Measurements from ENCODE around the gene IFRD2. TPM values are rescaled to one million over a fixed set of nuclear protein-coding genes. Genes with fewer than 3 reads are reported as not detected.

IFRD2 gene
- total and polyA plus RNA-seq, 9 of the 15 experiments (the other 6 are each of a cell fraction or from before 2014, with no cell fraction given), result 30.5 to 115 (median 52.8) TPM

DNA sequence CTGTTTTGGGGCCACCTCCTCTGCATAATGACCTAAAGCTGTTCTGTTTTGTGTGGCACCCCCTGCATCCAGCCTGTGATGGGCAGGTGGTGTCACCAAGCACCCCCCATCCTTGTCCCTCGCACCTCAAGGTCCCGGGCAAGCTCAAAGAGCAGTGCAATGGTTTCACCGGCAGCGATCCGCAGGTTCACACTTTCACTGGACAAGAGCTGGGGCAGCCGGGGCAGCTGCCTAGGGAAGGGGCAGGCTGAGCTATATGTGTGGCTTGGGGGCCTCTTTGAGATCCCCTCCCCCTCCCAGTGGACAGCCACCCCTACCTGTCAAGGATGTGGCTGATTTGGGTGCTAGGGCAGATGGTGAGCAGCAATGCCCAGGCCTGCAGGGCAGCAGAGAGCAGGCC, 3.1 kb downstream of the IFRD2 start (continued):
- no peak for TF ChIP-seq TOE1 (IDR thresholded peaks at IDR 0.05; ENCODE audit: borderline replicate concordance)
- TF ChIP-seq TOE1 (CRISPR knock-in tag; IDR thresholded peaks at IDR 0.05; ENCODE audit: borderline replicate concordance, low read depth), result no peak
- TF ChIP-seq KDM5B (IDR thresholded peaks at IDR 0.05; ENCODE audit: insufficient replicate concordance, low read depth, low read length), result no peak
- TF ChIP-seq ERF (CRISPR knock-in tag; IDR thresholded peaks at IDR 0.05), result no peak

- BruUV-seq (replicated peaks), result no TSS peak
- Histone ChIP-seq H3K4me1 (replicated peaks in 1 of 2; ENCODE audit: control insufficient read depth in 2 of 2, insufficient read depth in 2 of 2, low read length in 2 of 2) (peaks cover 8 to 53% of the 10 kb centered on the region in 2 experiments; a peak in 3 of 5 replicates), H3K9me3 (replicated peaks; ENCODE audit: control insufficient read depth, insufficient read depth, low read depth, low read length) (no peaks in the 10 kb centered on the region), H3K4me3 (no peak overlapping the region), H3K79me2 (ENCODE audit: control insufficient read depth, insufficient read depth, low read length) (peaks cover 30% of the 10 kb centered on the region), H3K9ac (ENCODE audit: insufficient read depth in 1 of 2, low read depth in 2 of 2, low read length in 2 of 2) (no peak overlapping the region; a peak in 1 of 4 replicates), H4K20me1 (replicated peaks; ENCODE audit: control insufficient read depth, insufficient read depth, low read length) (no peaks in the 10 kb centered on the region), H2AFZ (ENCODE audit: low read depth, low read length) (no peak overlapping the region), H3K4me2 (ENCODE audit: insufficient read depth, low read length) (no peak overlapping the region), H3K27me3 (ENCODE audit: control insufficient read depth in 2 of 2, insufficient read depth in 2 of 2, low read length in 2 of 2) (no peaks in the 10 kb centered on the region), H3K27ac (ENCODE audit: extremely low read depth, low read depth, low read length) (no peak overlapping the region), H3K9me1 (ENCODE audit: control insufficient read depth, insufficient read depth, low read length) (no peaks in the 10 kb centered on the region), H3K36me3 (ENCODE audit: control insufficient read depth, insufficient read depth, low read length) (peaks cover 49% of the 10 kb centered on the region; the same call in 2 of the 3 replicates)
- ChIA-PET CTCF (ENCODE audit: low intra/inter-chr PET ratio) (no interaction called here), POLR2A (interaction anchor here (0.6 to 1.7 kb wide), 3 partner anchors 10 to 73 kb away, joined by 3 to 8 read pairs (median 4); partner anchors contain the start of genes HYAL3 and NAA80)
- ATAC-seq, result no peak
- no peak for FAIRE-seq
- intact Hi-C loops (cut with micrococcal nuclease), result no loop called here
- DNase-seq (ENCODE audit: extremely low read depth in 1 of 4, low spot score in 3 of 4), result no peak
- TF ChIP-seq ZNF586 (CRISPR knock-in tag; conservative IDR thresholded peaks at IDR 0.05) (no peak), POLR2G (IDR thresholded peaks at IDR 0.05; ENCODE audit: low read depth, low read length) (peak; percentile 19; the same call in 1 of the 2 replicates)
- WGBS (ENCODE audit: insufficient coverage, low coverage, missing lambda C conversion rate), result 98% methylated on average over 13 of the region's 23 CpGs
- in situ Hi-C loops (cut with MboI), result no loop called here
These were observed 3.7 kb downstream of the IFRD2 start for GRCh38 chr3:50288387-50289007.
